ENCODE results near the gene SGMS2.

Gene SGMS2

DNA sequence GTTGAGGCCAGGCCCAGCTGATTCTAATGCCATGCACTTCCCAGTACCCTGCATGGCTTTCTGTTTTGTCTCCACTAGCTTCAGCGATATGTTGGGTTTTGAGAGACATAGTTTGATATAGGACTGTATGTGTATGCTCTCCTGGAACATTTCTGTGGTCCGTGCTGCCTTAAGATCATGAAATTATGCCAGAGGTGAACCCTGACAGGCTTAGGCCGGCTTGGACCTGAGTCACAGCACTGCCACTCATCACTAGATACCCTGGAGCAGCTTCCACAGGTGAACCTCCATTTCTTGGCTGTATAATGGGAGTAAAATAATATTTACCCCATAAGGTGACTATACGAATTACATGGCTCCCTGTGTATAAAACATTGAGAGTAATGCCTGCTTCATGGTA, 6.4 kb downstream of the SGMS2 start:
- DNase-seq, result no peak

DNA sequence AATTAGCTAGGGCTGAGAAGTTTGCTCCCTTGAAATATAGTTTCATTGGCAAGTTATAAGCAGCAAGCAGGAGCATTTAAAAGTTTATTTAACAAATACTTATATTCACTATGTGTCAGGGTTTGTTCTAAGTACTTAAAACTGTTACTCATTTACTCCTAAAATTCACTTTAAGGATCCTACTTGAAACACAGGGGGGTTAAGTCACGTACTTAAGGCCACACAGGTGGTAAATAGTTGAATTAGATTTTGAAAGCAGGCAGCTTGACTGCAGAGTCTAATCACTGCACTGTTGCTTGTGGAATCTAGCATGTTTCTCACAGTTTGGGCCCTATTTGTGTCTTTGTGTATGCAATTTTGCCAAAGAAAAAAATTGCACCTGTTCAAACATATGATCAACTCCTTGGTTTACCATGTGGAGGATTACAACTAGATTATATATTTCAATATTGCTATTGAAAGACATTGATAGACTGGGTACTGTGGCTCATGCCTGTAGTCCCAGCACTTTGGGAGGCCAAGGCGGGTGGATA, 7.6 kb downstream of the SGMS2 start:
- DNase-seq, result no peak

DNA sequence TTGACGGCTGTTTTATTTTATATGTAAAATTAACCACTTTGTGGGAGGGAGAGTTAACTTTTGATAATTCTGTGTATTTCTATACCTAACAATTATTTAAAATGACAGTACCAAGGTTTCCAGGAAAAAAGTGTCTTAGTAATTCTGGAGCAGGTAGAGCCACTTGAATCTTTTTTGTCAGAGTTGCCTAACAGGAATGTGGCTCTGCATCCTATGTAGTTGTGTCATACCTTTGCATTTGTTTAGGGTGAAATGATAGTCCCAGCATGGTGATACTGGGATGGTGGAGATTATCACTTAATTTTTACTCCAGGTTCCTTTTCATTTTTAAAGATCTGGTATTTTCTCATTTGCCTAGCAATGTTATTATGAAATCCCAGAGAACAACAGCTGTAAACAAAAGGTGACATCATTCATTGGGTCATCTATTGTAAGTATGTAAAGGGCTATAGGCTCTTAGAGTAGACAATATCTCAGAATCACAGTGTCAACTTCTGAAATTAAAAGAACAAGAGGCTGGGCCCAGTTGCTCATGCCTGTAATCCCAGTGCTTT, 9.6 kb downstream of the SGMS2 start:
- peak; percentile 48 to 58 for DNase-seq

DNA sequence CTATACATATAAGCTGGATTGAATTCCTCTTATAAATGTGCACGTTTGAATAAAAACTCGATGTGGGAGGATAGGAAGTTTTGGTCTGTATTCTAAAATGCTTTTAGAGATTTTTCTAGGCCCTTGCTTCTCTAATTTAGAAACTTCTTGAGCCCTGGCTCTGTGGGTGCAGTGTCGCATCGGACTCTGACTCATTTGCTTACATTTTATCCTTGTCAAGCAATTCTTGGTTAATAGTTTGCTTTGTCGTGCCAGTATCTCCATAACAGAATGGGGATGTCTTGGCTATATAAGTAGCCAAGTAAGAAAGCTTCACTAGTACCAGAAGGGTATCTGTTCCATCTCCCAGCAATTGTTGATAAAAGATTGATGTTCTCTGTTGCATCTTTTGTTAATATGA, 10.7 kb downstream of the SGMS2 start:
- DNase-seq, result peak; percentile 82 to 90

DNA sequence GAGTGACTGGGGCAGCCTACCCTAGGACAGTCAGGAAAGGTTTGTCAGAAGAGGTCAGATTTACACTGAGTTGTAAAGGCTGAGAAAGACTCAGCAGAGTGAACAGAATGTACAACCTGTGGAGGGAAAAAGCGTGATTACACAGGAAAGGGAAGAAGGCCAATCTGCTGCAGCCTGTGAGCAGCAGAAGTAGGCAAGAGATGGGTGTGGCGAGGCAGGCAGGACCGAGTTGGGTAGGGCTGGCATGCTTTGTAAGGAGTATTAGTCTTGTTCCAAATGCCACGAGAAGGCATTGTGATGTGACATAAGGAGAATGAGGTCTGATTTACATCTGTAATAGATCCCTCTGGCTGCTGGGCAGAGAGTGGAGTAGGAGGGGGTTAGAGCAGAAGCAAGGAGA, 12.6 kb downstream of the SGMS2 start:
- peak; percentile 56 to 60 for DNase-seq

DNA sequence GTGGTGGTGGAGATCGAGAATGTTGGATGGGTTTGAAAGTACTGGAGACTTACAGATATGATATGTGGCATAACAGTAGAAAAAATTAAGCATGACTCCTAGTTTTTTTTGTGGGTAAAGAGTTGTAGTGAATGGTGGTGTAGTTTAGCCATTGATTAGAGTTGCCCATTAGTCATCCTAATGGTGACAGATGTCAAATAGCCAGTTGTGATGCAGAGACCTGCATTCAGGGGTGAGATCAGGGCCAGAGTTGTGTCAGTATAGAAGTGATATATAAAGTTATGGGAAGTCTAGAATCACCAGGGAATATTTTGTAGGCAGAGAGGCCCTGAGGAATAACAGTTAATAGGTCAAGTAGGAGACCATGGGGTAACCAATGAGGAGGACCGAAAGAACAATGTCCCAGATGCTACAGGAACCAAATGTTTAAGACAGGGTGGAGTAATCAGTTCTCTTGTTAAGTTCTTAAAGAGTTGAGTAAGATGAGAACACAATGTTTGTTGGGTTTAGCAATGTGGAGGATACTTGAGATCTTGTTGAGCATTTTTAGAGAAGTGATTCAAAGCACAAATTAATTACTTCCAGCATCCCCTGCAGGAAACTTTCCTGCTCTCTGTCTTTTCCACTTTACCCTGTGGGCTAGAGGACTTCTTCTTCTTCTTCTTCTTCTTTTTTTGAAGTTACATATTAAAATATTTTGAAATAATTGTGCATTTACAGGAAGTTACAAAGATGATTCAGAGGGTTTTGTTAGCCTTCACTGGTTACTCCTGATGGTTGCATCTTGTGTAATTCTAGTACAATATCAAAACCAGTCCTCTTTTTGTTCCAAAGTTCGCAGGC, 13.3 kb downstream of the SGMS2 start:
- peak; percentile 87 to 98 for DNase-seq

DNA sequence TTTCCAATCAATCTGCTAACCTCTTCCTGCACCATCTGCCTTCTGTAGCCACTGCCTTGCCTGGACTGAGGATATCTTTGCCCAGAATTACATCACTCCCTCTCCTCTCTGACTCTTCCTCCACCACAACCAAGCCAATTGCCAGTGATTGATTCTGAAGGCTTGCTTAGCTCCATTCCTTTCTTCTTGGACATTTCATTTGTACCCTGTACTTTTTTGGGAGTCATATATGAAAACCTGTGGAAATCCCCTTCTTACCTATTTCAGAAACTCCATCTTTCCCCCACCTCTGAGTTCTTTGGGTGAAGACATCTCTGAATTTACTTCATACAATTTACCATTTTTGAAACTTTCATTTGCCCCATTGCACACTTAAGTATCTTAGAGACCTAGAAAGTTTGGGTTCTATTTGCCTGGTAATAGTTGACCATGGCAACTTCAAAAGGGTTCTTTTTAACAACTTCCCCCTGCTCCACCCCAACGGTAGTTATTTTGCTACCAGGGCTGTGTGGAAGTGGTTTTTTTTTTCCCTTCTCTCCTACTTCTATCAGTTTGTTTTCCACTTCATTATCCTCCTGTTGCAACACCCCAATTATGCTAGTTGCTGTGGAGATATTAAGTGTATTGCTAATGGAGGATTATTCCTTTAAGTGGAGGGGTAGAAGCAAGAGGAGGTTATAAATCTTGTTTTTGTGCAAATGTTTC, 14.3 kb downstream of the SGMS2 start:
- DNase-seq, result peak; percentile 61 to 62

DNA sequence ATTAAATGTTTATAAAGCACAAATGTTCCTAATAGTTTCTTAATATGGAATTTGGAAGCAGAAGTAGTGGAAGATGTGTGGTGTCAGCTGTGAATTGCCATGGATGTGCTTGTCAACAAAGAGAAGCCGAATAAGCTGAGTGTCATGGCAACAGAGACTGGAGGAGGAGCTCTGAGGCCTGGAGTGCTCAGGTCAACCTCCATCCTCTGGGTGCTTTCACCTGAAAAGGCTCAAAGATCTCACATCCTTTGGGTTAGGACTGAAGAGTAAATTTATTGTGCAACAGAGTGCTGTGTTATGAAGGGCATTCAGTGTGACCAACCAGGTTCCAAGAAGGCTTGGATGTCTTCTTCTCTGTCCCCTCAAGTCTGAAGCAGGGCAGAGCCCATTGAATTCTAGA, 18.7 kb downstream of the SGMS2 start:
- DNase-seq, result peak; percentile 42 to 56

DNA sequence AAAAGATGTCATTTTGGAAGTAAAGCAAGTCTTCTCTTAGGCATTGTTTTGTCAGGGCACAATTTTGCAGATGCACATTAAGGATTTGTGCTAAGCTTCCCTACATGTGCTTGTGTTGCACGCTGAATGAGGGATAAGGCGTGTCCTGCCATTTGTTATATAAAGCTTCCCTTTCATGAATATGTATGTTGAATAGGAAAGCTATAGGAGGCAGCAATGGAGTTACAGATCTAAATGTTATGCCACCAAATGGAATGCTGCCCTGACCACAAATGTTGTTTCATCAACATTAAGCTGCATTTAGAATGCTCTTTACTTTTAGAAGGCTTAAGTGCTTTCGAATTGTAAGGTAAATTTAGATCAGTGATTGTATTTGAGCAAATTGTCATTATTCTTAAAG, 20.9 kb downstream of the SGMS2 start:
- no peak for DNase-seq

DNA sequence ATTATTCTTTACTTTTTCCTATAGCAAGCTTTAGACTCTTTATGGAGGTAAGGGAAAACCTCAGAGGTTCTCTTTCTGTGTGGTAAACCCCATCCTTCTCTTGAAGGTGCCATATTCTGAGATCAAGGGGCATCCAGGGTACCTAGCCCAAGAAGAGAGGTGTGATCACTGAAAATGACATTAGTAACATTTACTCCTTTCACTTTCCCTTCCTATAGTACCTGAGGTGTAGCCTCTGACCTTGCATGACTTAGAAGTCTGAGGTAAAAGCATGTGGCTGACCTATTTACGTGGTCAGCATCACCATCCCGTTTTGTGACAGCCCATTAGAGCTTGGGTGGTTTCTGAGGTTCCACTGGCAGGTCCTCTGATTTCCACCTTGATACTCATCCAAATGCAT, 25.7 kb downstream of the SGMS2 start:
- no peak for DNase-seq

DNA sequence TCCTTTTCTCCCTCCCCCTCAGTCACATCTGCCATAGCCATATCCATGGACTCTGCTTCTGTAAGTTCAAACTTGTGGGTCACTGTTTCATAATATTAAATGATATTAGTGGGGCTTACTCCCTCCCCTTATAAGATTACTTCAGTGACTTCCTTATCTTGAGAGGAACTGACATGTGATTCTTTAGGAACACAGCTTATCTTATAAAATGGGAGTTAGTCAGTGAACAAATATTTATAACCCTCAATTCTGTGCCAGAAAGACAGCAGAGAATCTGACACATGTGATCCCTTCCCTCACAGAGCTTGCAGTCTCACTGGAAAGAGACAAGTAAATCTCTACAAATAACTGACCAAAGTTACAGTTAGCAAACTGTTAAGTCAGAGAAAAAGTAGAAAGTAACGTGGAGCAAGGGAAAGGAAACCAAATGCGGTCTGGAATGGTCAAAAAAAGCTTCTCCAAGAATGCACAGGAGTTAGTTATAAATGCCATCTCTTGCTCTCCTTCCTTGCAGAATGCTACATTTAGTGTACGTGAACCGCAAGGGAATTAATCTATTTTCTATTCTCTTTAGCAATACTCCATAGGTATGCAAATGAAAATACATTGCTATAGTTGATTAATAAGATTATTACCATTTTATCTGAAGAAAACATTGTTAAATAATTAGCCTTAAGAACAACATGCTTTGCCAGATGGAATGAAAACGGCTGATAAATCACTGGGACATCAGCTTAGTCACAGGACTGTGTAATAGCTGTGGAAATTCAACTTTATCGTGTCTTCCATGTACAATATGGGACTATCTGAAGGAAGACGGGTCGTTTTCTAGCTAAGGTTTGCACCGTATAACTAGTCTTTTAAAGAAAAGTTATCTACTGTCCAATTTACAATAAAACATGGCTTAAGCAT, 29.0 kb downstream of the SGMS2 start:
- DNase-seq, result peak; percentile 17 to 61

DNA sequence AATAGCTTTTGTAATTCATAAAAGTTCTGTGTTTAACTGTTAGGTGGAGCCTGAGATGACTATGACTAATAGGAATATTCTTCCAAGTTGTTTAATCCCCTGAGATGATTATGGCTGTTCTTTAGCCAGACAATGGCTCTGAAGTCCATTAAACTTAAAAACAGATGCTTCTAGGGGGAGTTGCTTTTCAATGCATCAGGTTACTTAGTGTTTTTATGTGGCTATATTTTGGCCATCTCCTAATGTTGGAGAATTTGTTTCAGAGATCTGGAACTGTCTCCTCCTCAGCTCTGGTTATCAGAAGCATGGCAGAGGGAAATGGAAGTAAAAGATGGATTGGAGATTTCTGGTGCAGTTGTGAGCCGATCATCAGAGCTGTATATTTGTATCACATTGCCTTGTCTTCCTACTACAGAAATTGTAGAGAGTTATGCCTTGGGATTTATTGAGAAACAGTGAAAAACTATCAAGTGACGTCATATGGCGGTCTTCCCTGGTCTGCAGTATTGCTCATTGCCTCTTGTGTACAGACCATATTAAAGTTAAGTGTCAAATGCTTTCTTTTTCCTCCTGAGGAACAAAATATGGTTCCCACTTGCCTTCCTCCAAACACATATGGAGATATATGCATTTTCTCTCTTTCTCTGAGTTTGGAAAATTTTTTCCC, 29.8 kb downstream of the SGMS2 start:
- peak in 1 of 2 donors; percentile 7 for DNase-seq

DNA sequence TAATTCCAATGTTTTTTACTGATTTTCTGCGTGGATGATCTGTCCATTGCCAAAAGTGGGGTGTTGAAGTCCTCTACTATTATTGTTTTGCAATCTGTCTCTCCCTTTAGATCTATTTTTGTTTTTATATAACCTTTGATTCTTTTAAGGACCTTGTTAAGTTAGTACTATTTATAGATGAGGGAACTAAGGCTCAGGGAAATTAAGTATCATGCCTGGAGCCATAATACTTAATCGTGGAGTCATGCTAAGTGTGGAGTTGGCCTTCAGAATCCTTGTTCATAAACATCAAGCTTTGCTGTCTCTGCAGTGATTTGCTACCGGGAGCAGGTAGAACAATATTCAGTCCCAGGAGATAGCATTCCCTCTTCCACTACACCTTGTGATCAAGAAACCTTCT, 31.0 kb downstream of the SGMS2 start:
- DNase-seq, result no peak

DNA sequence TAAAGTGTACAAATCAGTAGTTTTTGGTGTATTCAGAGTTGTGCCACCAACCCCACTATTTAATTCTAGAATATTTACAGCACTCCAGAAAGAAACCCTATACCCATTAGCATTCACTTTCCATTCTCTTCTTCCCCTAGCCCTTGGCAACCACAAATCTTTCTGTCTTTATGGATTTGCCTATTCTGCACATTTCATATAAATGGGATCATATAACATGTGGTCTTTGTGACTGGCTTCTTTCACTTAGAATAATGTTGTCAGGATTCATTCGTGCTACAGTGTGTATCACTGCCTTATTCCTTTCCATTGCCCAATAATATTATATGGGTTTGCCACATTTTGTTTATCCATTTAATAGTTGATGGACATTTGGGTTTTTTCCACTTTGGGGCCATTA, 32.2 kb downstream of the SGMS2 start:
- no peak for DNase-seq

DNA sequence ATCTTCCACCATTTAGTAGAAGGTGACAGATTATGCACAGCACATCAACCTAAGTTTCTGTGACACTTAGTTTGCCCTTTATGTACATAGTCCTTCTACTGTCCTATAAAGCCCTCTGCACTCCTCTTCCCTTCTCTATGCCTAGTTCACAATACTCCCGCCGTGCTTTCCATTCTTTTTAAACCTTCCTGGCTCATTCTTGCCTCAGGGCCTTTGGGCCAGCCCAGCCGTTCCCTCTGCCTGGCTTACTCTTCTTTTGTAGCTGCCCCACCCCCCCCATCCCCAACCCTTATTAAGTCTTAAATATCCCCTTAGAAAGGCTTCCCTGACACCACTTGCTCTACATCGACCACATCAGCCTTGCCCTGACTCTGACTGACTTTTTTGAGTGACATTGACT, 33.0 kb downstream of the SGMS2 start:
- DNase-seq, result no peak

DNA sequence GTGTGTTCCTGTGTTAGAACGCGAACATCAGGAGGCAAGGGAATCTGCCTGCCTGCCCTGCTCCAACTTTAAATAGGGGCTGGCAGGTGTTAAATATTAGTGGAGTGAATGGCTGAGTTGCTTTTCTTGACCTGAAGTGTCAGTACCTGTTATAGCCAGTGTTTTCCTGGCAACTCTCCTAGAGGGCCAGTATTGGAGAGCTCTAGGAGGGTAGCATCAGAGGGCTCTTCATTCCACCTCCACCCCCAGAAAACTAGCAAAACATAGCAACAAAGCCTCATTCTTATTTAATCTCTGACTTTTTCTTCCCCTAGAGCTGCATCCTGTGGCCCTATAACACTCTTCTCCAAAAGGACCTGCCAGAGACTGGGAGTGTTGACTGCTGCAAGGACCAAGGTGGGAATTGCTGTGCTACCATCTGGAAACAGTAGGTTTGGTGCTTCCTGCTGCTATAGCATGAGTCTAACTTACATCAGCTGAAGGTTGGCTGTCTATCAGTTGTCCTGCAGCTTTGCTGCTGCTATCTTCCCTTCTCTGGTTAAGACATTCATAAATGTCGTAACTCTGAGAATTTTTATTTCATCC, 33.5 kb downstream of the SGMS2 start:
- no peak for DNase-seq

DNA sequence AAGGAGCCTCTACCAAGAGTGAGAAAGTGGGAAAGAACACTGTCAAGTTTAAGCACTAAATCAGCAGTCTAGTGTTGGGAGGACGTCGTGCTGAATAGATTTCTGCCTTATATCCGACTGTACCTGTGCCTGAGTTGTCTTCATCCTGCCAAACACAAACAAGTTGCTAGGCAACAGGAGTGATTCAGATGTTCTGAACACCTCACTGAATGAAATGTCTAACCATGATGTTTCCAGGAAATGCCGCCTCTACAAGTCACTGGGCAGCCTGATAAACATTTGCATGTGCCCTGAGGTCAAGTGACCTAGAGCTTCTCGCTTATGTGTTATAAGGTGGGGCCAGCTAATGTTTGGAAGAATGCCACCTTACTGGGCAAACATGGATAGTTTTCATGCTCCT, 37.9 kb downstream of the SGMS2 start:
- DNase-seq, result no peak

DNA sequence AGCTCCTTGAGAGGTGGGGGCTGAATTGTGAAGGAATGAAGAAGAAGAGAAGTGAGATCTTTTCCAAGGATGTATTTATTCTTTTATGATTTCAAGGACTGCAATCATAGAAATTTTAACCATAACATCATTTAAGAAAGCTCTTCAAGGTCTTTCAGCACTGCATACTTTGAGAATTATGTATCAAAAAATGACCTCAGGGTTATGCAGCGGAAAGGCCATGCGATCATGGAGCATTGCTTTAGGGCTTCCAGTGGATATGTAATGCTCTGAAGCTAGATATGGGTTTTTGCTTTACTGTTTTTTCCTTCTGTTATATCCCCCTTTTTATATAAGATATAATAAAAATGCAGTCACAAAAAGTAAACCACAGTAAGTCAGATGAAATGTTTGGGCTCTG, 38.7 kb downstream of the SGMS2 start:
- no peak for DNase-seq

DNA sequence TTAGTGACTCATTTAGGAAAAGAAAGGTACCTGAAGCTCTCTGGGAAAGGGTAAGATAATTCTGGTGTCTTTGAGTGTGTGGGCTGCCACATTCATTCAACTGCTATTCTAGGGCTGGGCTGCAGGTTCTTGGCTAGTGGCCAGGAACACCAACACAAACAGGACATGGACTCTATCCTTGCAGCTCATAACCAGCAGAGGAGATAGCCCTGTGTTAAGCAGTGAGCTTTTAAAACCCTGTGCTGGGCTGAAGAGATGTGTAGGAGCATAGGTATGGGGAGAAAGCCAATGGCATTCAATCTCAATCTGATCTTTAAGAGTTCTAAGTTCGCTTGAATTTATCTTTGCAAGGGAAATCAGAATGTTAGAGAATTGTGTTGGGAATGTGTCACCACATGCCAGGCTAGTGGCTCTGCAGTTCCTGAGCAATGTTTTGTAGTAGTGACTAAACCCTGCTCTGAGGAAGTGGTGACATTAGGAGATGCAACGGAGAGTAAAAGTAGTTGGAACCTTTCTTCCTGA, 39.2 kb downstream of the SGMS2 start:
- DNase-seq, result peak; percentile 53 to 57

DNA sequence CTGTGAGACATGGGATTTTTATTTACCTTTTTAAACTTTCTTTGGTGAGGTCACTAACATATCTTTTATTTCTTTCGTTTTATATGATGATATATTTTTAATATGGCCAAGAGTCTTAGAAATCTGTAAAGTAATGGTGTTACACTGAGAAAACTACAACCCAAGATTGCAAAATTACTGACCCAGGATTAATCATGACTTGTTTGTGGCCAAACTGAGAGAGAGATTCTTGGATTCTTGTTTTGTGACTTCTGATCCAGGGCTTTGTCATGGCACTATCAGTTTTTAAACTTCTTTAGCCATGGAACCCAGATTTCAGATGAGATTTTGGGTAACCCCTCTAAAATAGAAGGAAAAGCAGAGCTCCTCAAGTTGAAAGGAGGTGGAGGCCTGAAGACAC, 42.0 kb downstream of the SGMS2 start:
- DNase-seq, result no peak

DNA sequence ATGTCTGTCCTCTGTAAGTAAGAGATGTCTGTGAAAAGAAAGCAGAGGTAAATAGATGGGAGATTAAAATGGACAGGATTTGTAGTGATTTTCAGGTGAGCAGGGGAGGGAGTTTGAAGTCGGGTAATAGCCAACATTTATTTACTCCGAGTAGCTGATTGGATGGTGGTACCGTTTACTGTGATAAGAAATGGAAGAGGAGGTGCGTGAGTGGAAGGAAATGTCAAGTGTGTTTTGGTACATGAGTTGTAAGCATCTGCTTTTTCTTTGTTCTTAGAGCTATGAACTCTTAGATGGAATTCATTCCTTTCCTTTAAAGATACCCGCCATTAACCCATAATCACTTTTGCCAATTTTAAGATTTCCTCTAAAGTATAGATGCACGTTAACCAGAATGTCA, 45.5 kb downstream of the SGMS2 start:
- no peak for DNase-seq

All from inflammatory macrophage (primary cell).